Tibial nerve (tissue), 3 donors: ENCODE data around the gene CADPS2.

ENCODE experiments used
- POLR2A ChIP-seq, 2 donors: fragments of 450-650 bp; IDR thresholded peaks; one replicate each; pipeline ENCODE4 v1.6.1; 2017; ENCODE audit warnings: antibody characterized with exemption in 2 of 2, mild to moderate bottlenecking in 2 of 2, moderate library complexity in 2 of 2
- TF ChIP-seq, protein P1 (sequence below), 5 experiments: fragments of 200-600 bp in 3 of 5; fragments of 450-650 bp in 2 of 5; sonication (generic) in 3 of 5; IDR thresholded peaks; one replicate each; pipeline ENCODE4 v1.5.1; 2016 to 2019; ENCODE audit warnings: antibody characterized with exemption in 5 of 5, mild to moderate bottlenecking in 3 of 5, moderate library complexity in 2 of 5

DNA sequence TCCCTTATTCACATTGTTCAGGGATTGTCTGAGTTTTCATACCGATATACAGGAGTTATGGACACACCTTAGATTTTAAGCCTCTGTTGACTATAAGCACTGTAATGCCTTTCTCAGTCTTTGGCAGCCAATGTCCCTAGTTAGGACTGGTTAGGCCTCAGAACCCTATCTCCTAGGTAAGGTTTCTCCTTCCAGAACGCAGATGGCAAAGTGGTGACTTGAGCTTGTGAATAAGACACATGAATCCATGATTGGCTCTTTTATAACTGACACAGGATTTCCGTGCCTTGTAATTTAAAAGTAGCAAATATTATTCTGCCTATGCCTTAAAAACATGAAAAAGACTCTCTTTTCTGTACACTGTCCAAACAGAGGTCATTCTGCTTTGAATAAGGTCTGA lies 171.1 kb downstream of the CADPS2 start:
- TF ChIP-seq, protein P1, sequence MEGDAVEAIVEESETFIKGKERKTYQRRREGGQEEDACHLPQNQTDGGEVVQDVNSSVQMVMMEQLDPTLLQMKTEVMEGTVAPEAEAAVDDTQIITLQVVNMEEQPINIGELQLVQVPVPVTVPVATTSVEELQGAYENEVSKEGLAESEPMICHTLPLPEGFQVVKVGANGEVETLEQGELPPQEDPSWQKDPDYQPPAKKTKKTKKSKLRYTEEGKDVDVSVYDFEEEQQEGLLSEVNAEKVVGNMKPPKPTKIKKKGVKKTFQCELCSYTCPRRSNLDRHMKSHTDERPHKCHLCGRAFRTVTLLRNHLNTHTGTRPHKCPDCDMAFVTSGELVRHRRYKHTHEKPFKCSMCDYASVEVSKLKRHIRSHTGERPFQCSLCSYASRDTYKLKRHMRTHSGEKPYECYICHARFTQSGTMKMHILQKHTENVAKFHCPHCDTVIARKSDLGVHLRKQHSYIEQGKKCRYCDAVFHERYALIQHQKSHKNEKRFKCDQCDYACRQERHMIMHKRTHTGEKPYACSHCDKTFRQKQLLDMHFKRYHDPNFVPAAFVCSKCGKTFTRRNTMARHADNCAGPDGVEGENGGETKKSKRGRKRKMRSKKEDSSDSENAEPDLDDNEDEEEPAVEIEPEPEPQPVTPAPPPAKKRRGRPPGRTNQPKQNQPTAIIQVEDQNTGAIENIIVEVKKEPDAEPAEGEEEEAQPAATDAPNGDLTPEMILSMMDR (IDR thresholded peaks at IDR 0.05), result no peak
- no peak for TF ChIP-seq POLR2A (IDR thresholded peaks at IDR 0.05)
